ENCODE results near the gene ARHGDIA.

GRCh38 chr17:81823820-81824550, 47.2 kb downstream of the ARHGDIA start:
- TF ChIP-seq FOXM1 (IDR thresholded peaks at IDR 0.05; ENCODE audit: borderline replicate concordance) = no peak
- no peak for TF ChIP-seq TARDBP (IDR thresholded peaks at IDR 0.05)
- TF ChIP-seq PKNOX1 (IDR thresholded peaks at IDR 0.05) = no peak

All from HEK293T (cell line).